Activated T-helper 2 cell treated with anti-CD3 and anti-CD28 coated beads, Interferon-gamma antibody, Interleukin-2, Interleukin-4, amounts not matched to agents 10 μg/mL and 5 μg/mL and 100 μg/mL, durations not matched to agents 14 hours and 24 hours and 36 hours (primary cell): Measurements from ENCODE around the gene LTF. TPM values are rescaled to one million over a fixed set of nuclear protein-coding genes. Genes with fewer than 3 reads are reported as not detected.
"Not testable (repeated sequence)": the region's sequence is repeated elsewhere in the genome, so short reads cannot be mapped to it uniquely, and the experiment has no call there.

Experiments used
- DNase-seq: peaks from one replicate; pipeline ENCODE4 v3.0.0; 2021; ENCODE audit warnings: low spot score
- H3K27ac Mint-ChIP-seq: one replicate; pipeline ENCODE4 v1.8.0; 2021; ENCODE audit warnings: mixed read lengths
- H3K27me3 Mint-ChIP-seq: one replicate; pipeline ENCODE4 v1.8.0; 2021; ENCODE audit warnings: low read depth, mixed read lengths
- H3K36me3 Mint-ChIP-seq: one replicate; pipeline ENCODE4 v1.8.0; 2021; ENCODE audit warnings: low read depth, mixed read lengths
- H3K4me1 Mint-ChIP-seq: one replicate; pipeline ENCODE4 v1.8.0; 2021; ENCODE audit warnings: low read depth, mixed read lengths
- H3K4me3 Mint-ChIP-seq: one replicate; pipeline ENCODE4 v1.8.0; 2021; ENCODE audit warnings: low read depth, mild to moderate bottlenecking, moderate library complexity, mixed read lengths
- H3K9me3 Mint-ChIP-seq: one replicate; pipeline ENCODE4 v1.8.0; 2021; ENCODE audit warnings: mixed read lengths
- intact Hi-C: fragments of 100-400 bp; cut with micrococcal nuclease; formaldehyde crosslinking; loops from one replicate; pipeline ENCODE4 v1.15.1; 2023
- total RNA-seq: library from RNA; stranded (reverse); gene quantifications from 2 replicates; pipeline ENCODE4 v1.2.3, GENCODE V29; 2022

LTF gene
- total RNA-seq, 1 donor from 2014 or later = not detected

GRCh38 chr3:46395766-46396530 lies 68.8 kb downstream of the LTF start:
- H3K27ac Mint-ChIP-seq = no peak overlapping the region
- intact Hi-C loops = no loop called here
- H3K4me3 Mint-ChIP-seq = no peak overlapping the region
- H3K27me3 Mint-ChIP-seq = peaks cover 29% of the 10 kb centered on the region
- no peak for DNase-seq
- peaks cover 3% of the 10 kb centered on the region for H3K4me1 Mint-ChIP-seq
- H3K9me3 Mint-ChIP-seq = no peaks in the 10 kb centered on the region
- no peaks in the 10 kb centered on the region for H3K36me3 Mint-ChIP-seq

DNA sequence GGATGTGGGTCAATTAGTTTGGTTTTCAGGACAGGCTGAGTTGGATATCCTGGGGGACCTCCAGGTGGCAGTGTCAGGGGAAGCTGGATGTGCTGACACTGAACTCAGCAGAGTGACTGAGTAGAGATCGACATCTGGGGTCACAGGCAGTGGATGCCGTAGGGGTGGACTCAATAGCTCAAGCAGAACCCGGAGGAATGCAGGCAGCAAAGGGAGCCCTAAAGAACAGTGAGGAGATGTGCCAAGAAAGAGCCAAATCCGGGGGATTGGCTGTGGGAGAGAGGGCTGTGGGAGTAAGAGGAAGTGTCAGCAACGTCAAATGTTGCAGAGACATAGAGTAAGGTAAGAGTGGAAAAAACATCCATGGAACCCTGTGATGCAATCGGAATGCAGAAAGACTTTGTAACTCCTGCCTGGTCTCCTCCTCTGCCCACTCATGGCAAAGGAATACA lies 69.5 kb downstream of the LTF start:
- peaks cover 29% of the 10 kb centered on the region for H3K27me3 Mint-ChIP-seq

DNA sequence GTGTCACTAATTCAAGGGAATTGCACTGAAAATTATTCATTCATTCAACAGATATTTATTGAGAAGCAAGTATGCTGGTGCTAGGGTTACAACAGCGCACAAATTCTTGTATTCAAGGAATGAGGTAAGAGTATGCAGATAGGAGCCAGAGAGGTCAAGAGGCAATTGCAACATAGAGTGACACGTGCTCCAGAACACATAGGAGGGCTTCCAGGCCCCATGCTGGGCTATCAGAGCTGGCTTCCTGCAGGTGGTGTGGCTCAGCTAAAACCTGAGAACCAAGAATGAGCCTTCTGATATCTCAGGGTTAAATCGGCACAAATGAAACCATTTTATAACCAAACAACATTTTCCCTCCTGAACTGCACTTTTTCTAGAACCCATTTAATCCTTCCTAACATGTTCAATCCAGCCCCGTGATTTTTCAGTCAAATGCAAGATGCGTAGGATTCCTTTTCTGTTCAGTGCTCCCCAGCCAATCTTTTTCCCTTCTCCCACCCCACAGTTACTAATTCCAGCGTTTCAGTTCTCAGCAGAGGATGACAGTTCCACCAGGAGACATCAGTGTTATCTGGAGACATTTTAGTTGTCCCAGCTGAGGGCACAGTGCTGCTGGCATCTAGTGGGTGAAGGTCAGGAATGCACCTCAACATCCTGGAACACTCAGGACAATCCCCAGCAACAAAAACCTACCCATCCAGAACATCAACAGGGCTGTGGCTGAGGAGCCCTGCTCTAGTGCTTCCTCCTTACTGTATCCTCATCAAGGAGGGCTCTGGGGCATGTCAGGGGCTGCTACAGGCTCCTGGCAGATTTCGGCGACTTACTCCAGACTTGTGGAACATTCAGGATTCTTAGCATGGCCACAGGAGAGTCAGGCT lies 70.9 kb downstream of the LTF start:
- intact Hi-C loops = no loop called here
- no peaks in the 10 kb centered on the region for H3K36me3 Mint-ChIP-seq
- H3K4me1 Mint-ChIP-seq = peaks cover 3% of the 10 kb centered on the region
- H3K4me3 Mint-ChIP-seq = no peak overlapping the region
- no peaks in the 10 kb centered on the region for H3K9me3 Mint-ChIP-seq
- peaks cover 29% of the 10 kb centered on the region for H3K27me3 Mint-ChIP-seq
- no peak for DNase-seq
- H3K27ac Mint-ChIP-seq = no peak overlapping the region

More for the DNA sequence above, 69.5 kb downstream of the LTF start:
- Mint-ChIP-seq H3K4me1 (peaks cover 3% of the 10 kb centered on the region), H3K36me3 (no peaks in the 10 kb centered on the region), H3K9me3 (no peaks in the 10 kb centered on the region), H3K4me3 (no peak overlapping the region), H3K27ac (no peak overlapping the region)
- intact Hi-C loops = no loop called here
- DNase-seq = no peak

- H3K36me3 Mint-ChIP-seq = no peaks in the 10 kb centered on the region
- no peak overlapping the region for H3K4me3 Mint-ChIP-seq
- intact Hi-C loops = no loop called here
- peaks cover 29% of the 10 kb centered on the region for H3K27me3 Mint-ChIP-seq
- no peak overlapping the region for H3K27ac Mint-ChIP-seq
- H3K9me3 Mint-ChIP-seq = no peaks in the 10 kb centered on the region
- H3K4me1 Mint-ChIP-seq = peaks cover 3% of the 10 kb centered on the region
- DNase-seq = no peak
Measured at GRCh38 chr3:46393011-46393410, 71.7 kb downstream of the LTF start.

GRCh38 chr3:46391526-46391925 lies 73.2 kb downstream of the LTF start:
- intact Hi-C loops, H3K27ac Mint-ChIP-seq, H3K36me3 Mint-ChIP-seq, H3K4me1 Mint-ChIP-seq, H3K9me3 Mint-ChIP-seq, DNase-seq, H3K4me3 Mint-ChIP-seq: not testable (repeated sequence)
- peaks cover 28% of the 10 kb centered on the region for H3K27me3 Mint-ChIP-seq

- H3K4me3 Mint-ChIP-seq = no peak overlapping the region
Measured at GRCh38 chr3:46389306-46389705, 75.4 kb downstream of the LTF start.

DNA sequence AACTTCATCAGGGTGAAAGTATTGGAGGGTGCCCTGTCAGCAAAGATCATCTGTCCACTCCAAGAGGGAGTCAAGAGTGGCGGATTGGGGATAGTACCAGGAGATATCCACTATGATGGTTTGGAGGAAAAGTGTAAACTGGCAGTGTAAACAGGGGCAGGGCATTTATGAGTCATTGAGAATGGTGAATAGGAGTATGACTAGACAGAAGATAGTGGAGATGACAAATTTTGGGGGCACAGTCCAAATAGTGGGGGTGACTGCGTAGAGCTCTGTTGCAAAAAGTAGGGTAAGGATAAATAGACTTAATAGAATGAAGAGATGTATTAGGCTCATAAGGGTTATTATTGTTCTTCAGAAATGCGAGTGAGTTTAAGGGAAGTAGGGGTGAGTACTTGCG lies 75.9 kb downstream of the LTF start:
- H3K9me3 Mint-ChIP-seq, H3K4me3 Mint-ChIP-seq, H3K27ac Mint-ChIP-seq, DNase-seq, H3K4me1 Mint-ChIP-seq, intact Hi-C loops, H3K36me3 Mint-ChIP-seq: not testable (repeated sequence)
- H3K27me3 Mint-ChIP-seq = peaks cover 27% of the 10 kb centered on the region

More at GRCh38 chr3:46389306-46389705, 75.4 kb downstream of the LTF start:
- Mint-ChIP-seq H3K4me1 (peaks cover 3% of the 10 kb centered on the region), H3K27me3 (peaks cover 27% of the 10 kb centered on the region), H3K36me3 (no peaks in the 10 kb centered on the region), H3K9me3 (no peaks in the 10 kb centered on the region), H3K27ac (no peak overlapping the region)
- intact Hi-C loops = no loop called here
- DNase-seq = no peak

- peaks cover 30% of the 10 kb centered on the region for H3K27me3 Mint-ChIP-seq
- no peak for DNase-seq
- H3K4me3 Mint-ChIP-seq = no peak overlapping the region
- no peak overlapping the region for H3K27ac Mint-ChIP-seq
- no peaks in the 10 kb centered on the region for H3K9me3 Mint-ChIP-seq
- no peaks in the 10 kb centered on the region for H3K36me3 Mint-ChIP-seq
- peaks cover 15% of the 10 kb centered on the region for H3K4me1 Mint-ChIP-seq
- intact Hi-C loops = no loop called here
Measured at GRCh38 chr3:46386205-46386604, 78.5 kb downstream of the LTF start.

Other genes with a start within 250 kb of the LTF start
- gene CCR3, start 222.4 kb downstream of the LTF start, total RNA-seq = not detected in 2 replicates
- 1.1 TPM in 2 replicates for gene CCR2, start 110.8 kb downstream of the LTF start, total RNA-seq
- 0.30 and 0.46 TPM in 2 replicates for gene CCR5, start 94.0 kb downstream of the LTF start, total RNA-seq
- 1.2 and 1.6 TPM in 2 replicates for gene CCRL2, start 57.6 kb downstream of the LTF start, total RNA-seq
- gene RTP3, start 33.1 kb upstream of the LTF start, total RNA-seq = not detected in 2 replicates
- 0.09 TPM in 1 of 2 replicates, not detected in the other for gene LRRC2, start 101.4 kb upstream of the LTF start, total RNA-seq
- gene FAM240A, start 147.6 kb upstream of the LTF start, total RNA-seq = not detected in 2 replicates
- gene ALS2CL, start 228.8 kb upstream of the LTF start, total RNA-seq = 0.44 and 0.71 TPM in 2 replicates
- not detected in 2 replicates for gene TMIE, start 236.5 kb upstream of the LTF start, total RNA-seq